ENCODE data around the gene TRIM58.

The TRIM58 gene

GRCh38 chr1:247840818-247841217, 16.2 kb upstream of the TRIM58 start:
- Histone ChIP-seq H3K36me3 (ENCODE audit: control insufficient read depth in 2 of 2, insufficient read depth in 1 of 2, low read length in 2 of 2) (no peaks in the 10 kb centered on the region), H3K4me1 (ENCODE audit: control insufficient read depth, insufficient read depth, low read length) (no peaks in the 10 kb centered on the region), H3K9me3 (ENCODE audit: control insufficient read depth, insufficient read depth, low read depth, low read length) (no peaks in the 10 kb centered on the region), H3K27ac (ENCODE audit: extremely low read depth, low read depth, low read length) (no peak overlapping the region), H3K4me3 (ENCODE audit: low read depth, low read length) (no peak overlapping the region)
- CTCF ChIA-PET: no interaction called here
- TF ChIP-seq ZNF18 (tag by site-specific recombination; IDR thresholded peaks at IDR 0.05) (no peak), ZNF391 (tag by site-specific recombination; IDR thresholded peaks at IDR 0.05; ENCODE audit: borderline replicate concordance, low read depth) (no peak), ZNF175 (tag by site-specific recombination; IDR thresholded peaks at IDR 0.05) (no peak), ZNF416 (tag by site-specific recombination; IDR thresholded peaks at IDR 0.05) (no peak), ZNF560 (tag by site-specific recombination; IDR thresholded peaks at IDR 0.05; ENCODE audit: borderline replicate concordance) (no peak), ZNF660 (tag by site-specific recombination; IDR thresholded peaks at IDR 0.05) (no peak), BCL6B (tag by site-specific recombination; IDR thresholded peaks at IDR 0.05) (no peak), ZNF785 (tag by site-specific recombination; IDR thresholded peaks at IDR 0.05) (no peak), ZNF362 (tag by site-specific recombination; IDR thresholded peaks at IDR 0.05) (no peak), GLI4 (tag by site-specific recombination; IDR thresholded peaks at IDR 0.05) (no peak)
- POLR2A ChIA-PET: no interaction called here

GRCh38 chr1:247841796-247842195, 15.2 kb upstream of the TRIM58 start, which contains the start of gene OR11L1:
OR11L1 (minus strand) TSS chr1:247841896; CDS start chr1:247841896, 0 bp downstream.
- no peaks in the 10 kb centered on the region for H3K4me1 ChIP-seq (ENCODE audit: control insufficient read depth, insufficient read depth, low read length)
- TF ChIP-seq ZBTB10 (tag by site-specific recombination; IDR thresholded peaks at IDR 0.05): no peak
- no peak for TF ChIP-seq ZBTB1 (tag by site-specific recombination; IDR thresholded peaks at IDR 0.05)
- no peak within 1 kb of the TSS for H3K4me3 ChIP-seq (ENCODE audit: low read depth, low read length)
- ChIA-PET POLR2A (no interaction called here), CTCF (no interaction called here)
- H3K36me3 ChIP-seq (ENCODE audit: control insufficient read depth in 2 of 2, insufficient read depth in 1 of 2, low read length in 2 of 2): no peaks in the 10 kb centered on the region
- no peak within 1 kb of the TSS for H3K27ac ChIP-seq (ENCODE audit: extremely low read depth, low read depth, low read length)
- H3K9me3 ChIP-seq (ENCODE audit: control insufficient read depth, insufficient read depth, low read depth, low read length): no peaks in the 10 kb centered on the region

GRCh38 chr1:247843411-247843810, 13.6 kb upstream of the TRIM58 start:
- Histone ChIP-seq H3K9me3 (ENCODE audit: control insufficient read depth, insufficient read depth, low read depth, low read length) (no peaks in the 10 kb centered on the region), H3K36me3 (ENCODE audit: control insufficient read depth in 2 of 2, insufficient read depth in 1 of 2, low read length in 2 of 2) (no peaks in the 10 kb centered on the region), H3K27ac (ENCODE audit: extremely low read depth, low read depth, low read length) (no peak overlapping the region), H3K4me1 (ENCODE audit: control insufficient read depth, insufficient read depth, low read length) (no peaks in the 10 kb centered on the region), H3K4me3 (ENCODE audit: low read depth, low read length) (no peak overlapping the region)
- ChIA-PET CTCF (no interaction called here), POLR2A (no interaction called here)
- TF ChIP-seq KLF1 (tag by site-specific recombination; IDR thresholded peaks at IDR 0.05) (no peak), PRDM6 (tag by site-specific recombination; IDR thresholded peaks at IDR 0.05) (no peak), ZNF280C (tag by site-specific recombination; IDR thresholded peaks at IDR 0.05) (no peak), ZNF37A (tag by site-specific recombination; IDR thresholded peaks at IDR 0.05) (no peak), ELK4 (IDR thresholded peaks at IDR 0.05; ENCODE audit: borderline replicate concordance, low read depth, low read length) (no peak), ZSCAN30 (tag by site-specific recombination; IDR thresholded peaks at IDR 0.05) (no peak), ZNF571 (tag by site-specific recombination; IDR thresholded peaks at IDR 0.05) (no peak), FEZF1 (tag by site-specific recombination; IDR thresholded peaks at IDR 0.05) (no peak), ZNF133 (tag by site-specific recombination; IDR thresholded peaks at IDR 0.05) (no peak)
